Testis (tissue), 5 donors: ENCODE data around the gene ELFN1. TPM values are rescaled to one million over a fixed set of nuclear protein-coding genes. Genes with fewer than 3 reads are reported as not detected.

Experiments
- DNase-seq: peaks from one replicate; pipeline ENCODE4 v3.0.0-alpha.2; 2019
- H3K27ac ChIP-seq, 2 donors: fragments of 200-600 bp; sonication (generic); one replicate each; pipeline ENCODE4 v1.5.1; 2019
- H3K27me3 ChIP-seq: fragments of 200-600 bp; sonication (generic); one replicate; pipeline ENCODE4 v1.5.1; 2019
- H3K36me3 ChIP-seq: fragments of 200-600 bp; sonication (generic); one replicate; pipeline ENCODE4 v1.5.1; 2017; ENCODE audit warnings: low read depth; ENCODE audit errors: missing control alignments
- H3K4me1 ChIP-seq: fragments of 200-600 bp; sonication (generic); one replicate; pipeline ENCODE4 v1.5.1; 2019
- H3K4me3 ChIP-seq, 2 donors: fragments of 200-600 bp; sonication (generic); one replicate each; pipeline ENCODE4 v1.5.1; 2017 to 2019
- H3K9me3 ChIP-seq: fragments of 200-600 bp; sonication (generic); one replicate; pipeline ENCODE4 v1.5.1; 2017
- CTCF ChIP-seq, 3 experiments: fragments of 450-650 bp in 2 of 3; fragments of 200-600 bp in 1 of 3; sonication (generic) in 1 of 3; IDR thresholded peaks; one replicate each; pipeline ENCODE4 v1.5.1; 2016 to 2019; ENCODE audit warnings: antibody characterized with exemption in 3 of 3, mild to moderate bottlenecking in 2 of 3, moderate library complexity in 1 of 3
- POLR2A ChIP-seq: fragments of 450-650 bp; IDR thresholded peaks from one replicate; pipeline ENCODE4 v1.6.1; 2017; ENCODE audit warnings: antibody characterized with exemption, mild to moderate bottlenecking, moderate library complexity
- WGBS, 2 donors: methylation state at CpG; one replicate each; pipeline ENCODE4 v1.1.5; 2018; 5-methylcytosine and 5-hydroxymethylcytosine counted together
- intact Hi-C: fragments of 100-400 bp; cut with DNase I; formaldehyde crosslinking; loops from one replicate; pipeline ENCODE4 v1.15.1; 2023; ENCODE audit warnings: low total_unique reads
- long read RNA-seq, 2 donors: transcript quantifications; one replicate each; lab custom pipeline, GENCODE V29; 2026
- polyA plus RNA-seq: library from polyadenylated mRNA; stranded (reverse); fragments of 350-450 nt; fragmentation: Illumina TruSeq; extraction: RNeasy Lipid Tissue Mini Kit (QIAGEN cat#74804); gene quantifications from one replicate; pipeline ENCODE4 v1.2.3, GENCODE V29; 2014; ENCODE audit warnings: low read depth, low replicate concordance; ENCODE audit not compliant: insufficient read depth
- total RNA-seq, 2 donors: library from RNA; depleted of rRNA; stranded (reverse); fragments of >200 nt; gene quantifications; one replicate each; pipeline ENCODE4 v1.2.3, GENCODE V29; 2016

ELFN1 gene
- total RNA-seq (1 to 10 TPM; 2.8 to 3.2 TPM), polyA plus RNA-seq (2.3 TPM)
- long read RNA-seq, donor 1, partial matches to known transcripts, result 0 of 1 reads
- long read RNA-seq, donor 1, other reads (novel, unspliced or antisense), result 0 of 1 reads
- long read RNA-seq, donor 2, result 0 reads

DNA sequence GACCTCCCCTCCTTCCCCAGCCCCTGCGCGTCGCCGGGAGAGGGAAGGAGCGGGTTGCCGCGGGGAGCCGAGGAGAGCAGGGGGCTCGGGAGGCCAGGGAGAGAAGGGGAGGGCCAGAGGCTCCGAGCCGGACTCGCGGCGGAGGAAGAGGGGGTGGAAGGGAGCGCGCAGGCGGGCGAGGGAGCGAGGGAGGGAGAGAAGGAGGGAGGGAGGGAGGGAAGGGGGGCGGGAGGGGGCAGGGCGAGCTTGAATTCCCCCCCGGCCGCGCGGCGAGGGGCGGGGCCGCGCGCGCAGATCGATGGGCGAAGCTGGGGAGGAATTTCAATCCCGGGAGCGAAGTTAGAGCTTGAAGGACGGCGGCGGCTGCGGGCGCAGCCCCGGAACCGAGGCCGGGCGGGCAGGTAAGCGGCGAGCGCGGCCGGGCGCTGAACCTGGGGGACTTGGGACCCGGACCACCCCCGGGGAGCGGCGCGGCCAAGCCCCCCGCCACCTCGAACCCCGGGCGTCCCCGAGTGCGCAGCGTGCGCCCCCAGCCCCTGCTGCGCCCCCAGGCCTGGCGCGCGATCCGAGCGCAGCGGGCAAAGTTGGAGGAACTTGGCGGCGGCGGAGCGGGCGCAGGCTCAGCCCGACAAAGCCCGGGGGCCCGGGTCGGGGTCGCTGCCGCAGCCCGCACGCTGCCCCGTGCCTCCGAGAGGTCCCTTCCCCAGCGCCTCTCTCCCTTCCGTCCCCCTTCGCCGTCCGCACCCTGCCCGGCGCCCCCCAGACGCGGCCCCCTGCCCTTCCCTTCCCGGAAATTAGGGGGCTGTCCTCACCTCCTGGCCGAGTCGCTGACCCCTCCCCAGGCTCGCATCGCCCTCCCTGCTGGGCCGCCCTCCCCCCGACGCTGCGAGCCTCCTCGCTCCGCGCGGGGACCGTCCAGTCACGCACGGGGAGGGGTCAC, at the start of gene ELFN1:
Gene ELFN1 (plus strand): TSS at position 324 of the 940 bp plus-strand sequence. CDS start 74,320 bp downstream, outside the sequence.
- intact Hi-C loops, result no loop called here
- 3% methylated on average over 99 of the region's 110 CpGs; no CpG with 5 or more reads in 1 of the 2 donors for WGBS, 2 donors
- Histone ChIP-seq H3K9me3 (no peaks in the 10 kb centered on the region), H3K27me3 (no peaks in the 10 kb centered on the region), H3K4me3 (peak within 1 kb of the TSS; percentile 29 to 34), H3K36me3 (no peaks in the 10 kb centered on the region), H3K4me1 (peaks cover 13% of the 10 kb centered on the region), H3K27ac (no peak within 1 kb of the TSS)
- DNase-seq, result no peak
- no peak for TF ChIP-seq POLR2A
- no peak for TF ChIP-seq CTCF (IDR thresholded peaks at IDR 0.05)

- Histone ChIP-seq H3K27me3 (no peaks in the 10 kb centered on the region), H3K4me3 (no peak overlapping the region), H3K36me3 (no peaks in the 10 kb centered on the region), H3K27ac (no peak overlapping the region), H3K9me3 (no peaks in the 10 kb centered on the region), H3K4me1 (no peaks in the 10 kb centered on the region)
- WGBS, 2 donors, result 50 to 84% methylated on average over 10 to 27 of the region's 27 CpGs
- intact Hi-C loops, result no loop called here
- no peak for DNase-seq
- TF ChIP-seq CTCF (IDR thresholded peaks at IDR 0.05), result no peak
- no peak for TF ChIP-seq POLR2A
Observed at GRCh38 chr7:1620835-1621234, 49.2 kb upstream of the ELFN1 start.

DNA sequence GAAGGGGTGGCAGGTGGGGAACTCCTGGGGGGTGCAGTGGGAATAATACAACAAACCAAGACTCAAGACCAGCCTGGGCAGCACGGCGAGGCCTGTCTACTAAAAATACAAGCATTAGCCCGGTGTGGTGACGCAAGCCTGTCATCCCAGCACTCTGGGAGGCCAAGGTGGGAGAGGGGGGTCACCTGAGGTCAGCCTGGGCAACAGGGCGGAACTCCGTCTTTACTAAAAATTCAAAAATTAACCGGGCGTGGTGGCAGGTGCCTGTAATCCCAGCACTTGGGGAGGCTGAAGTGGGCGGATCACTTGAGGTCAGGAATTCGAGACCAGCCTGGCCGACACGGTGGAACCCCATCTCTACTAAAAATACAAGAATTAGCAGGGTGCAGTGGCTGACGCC, 48.4 kb upstream of the ELFN1 start:
- no peak overlapping the region for H3K27ac ChIP-seq
- H3K36me3 ChIP-seq, result no peaks in the 10 kb centered on the region
- no peaks in the 10 kb centered on the region for H3K4me1 ChIP-seq
- intact Hi-C loops, result no loop called here
- 88 to 89% methylated on average over 13 of the region's 13 CpGs for WGBS, 2 donors
- TF ChIP-seq POLR2A, result no peak
- no peak for TF ChIP-seq CTCF (IDR thresholded peaks at IDR 0.05)
- no peak for DNase-seq
- H3K4me3 ChIP-seq, result no peak overlapping the region
- H3K9me3 ChIP-seq, result no peaks in the 10 kb centered on the region
- no peaks in the 10 kb centered on the region for H3K27me3 ChIP-seq

GRCh38 chr7:1622441-1622840, 47.6 kb upstream of the ELFN1 start:
- TF ChIP-seq CTCF (IDR thresholded peaks at IDR 0.05) (no peak), POLR2A (no peak)
- no peak for DNase-seq
- intact Hi-C loops, result no loop called here

More at GRCh38 chr7:1622441-1622840, 47.6 kb upstream of the ELFN1 start:
- WGBS, 2 donors, result 87 to 93% methylated on average over 10 of the region's 10 CpGs
- Histone ChIP-seq H3K4me1 (no peaks in the 10 kb centered on the region), H3K4me3 (no peak overlapping the region), H3K27me3 (no peaks in the 10 kb centered on the region), H3K9me3 (no peaks in the 10 kb centered on the region), H3K27ac (no peak overlapping the region), H3K36me3 (no peaks in the 10 kb centered on the region)
